CD4-positive, alpha-beta T cell treated with Interleukin-10 for 1 hour (primary cell): ENCODE results near the gene IFT172.

Source experiments
- DNase-seq: peaks from one replicate; pipeline ENCODE4 v3.0.0-alpha.2; 2020

Gene IFT172

GRCh38 chr2:27420996-27421395, 68.5 kb downstream of the IFT172 start:
- DNase-seq: no peak

GRCh38 chr2:27416151-27416550, 73.4 kb downstream of the IFT172 start:
- DNase-seq: no peak

GRCh38 chr2:27412419-27413152, 77.0 kb downstream of the IFT172 start:
- DNase-seq: no peak

- peak; percentile 96 for DNase-seq
Observed at GRCh38 chr2:27409321-27410073, 80.0 kb downstream of the IFT172 start, which contains the start of gene PPM1G. Gene PPM1G (minus strand): TSS chr2:27409591. CDS start chr2:27409422, 169 bp downstream.

GRCh38 chr2:27408601-27409320, 80.8 kb downstream of the IFT172 start:
- DNase-seq: peak; percentile 7

- DNase-seq: no peak
Observed at GRCh38 chr2:27407798-27408491, 81.6 kb downstream of the IFT172 start.

- no peak for DNase-seq
Observed at GRCh38 chr2:27400348-27401135, 89.0 kb downstream of the IFT172 start.

GRCh38 chr2:27398962-27399361, 90.6 kb downstream of the IFT172 start:
- DNase-seq: no peak
